HepG2 (cell line): ENCODE data around the gene COL9A2. TPM values are rescaled to one million over a fixed set of nuclear protein-coding genes. Genes with fewer than 3 reads are reported as not detected.
A peak's percentile ranks its signal among the peaks of the same experiment; 100 is the strongest.

Experiments used
- ASH2L ChIP-seq: fragments of 300-600, 200-600 bp; sonication (generic); IDR thresholded peaks from 2 replicates; pipeline ENCODE4 v1.7.0; 2017; ENCODE audit warnings: low read depth, mild to moderate bottlenecking, moderate library complexity, mixed read lengths, low read length; ENCODE audit not compliant: insufficient read length
- IKZF1 ChIP-seq: fragments of 450-650 bp; IDR thresholded peaks from 2 replicates; pipeline ENCODE4 v1.7.1; 2016
- MEIS1 ChIP-seq: sonication (generic); formaldehyde crosslinking; IDR thresholded peaks from 2 replicates; pipeline ENCODE4 v1.9.0; 2021; ENCODE audit warnings: mild to moderate bottlenecking, missing genetic modification reagents, moderate library complexity, borderline replicate concordance
- MIXL1 ChIP-seq: IDR thresholded peaks from 2 replicates; pipeline ENCODE4 v1.6.1; 2016
- NRL ChIP-seq: sonication (generic); formaldehyde crosslinking; IDR thresholded peaks from 2 replicates; pipeline ENCODE4 v1.5.0; 2020; ENCODE audit warnings: missing genetic modification reagents, mild to moderate bottlenecking, moderate library complexity, borderline replicate concordance
- SETDB1 ChIP-seq: sonication (generic); formaldehyde crosslinking; IDR thresholded peaks from 2 replicates; pipeline ENCODE4 v1.5.1; 2020; ENCODE audit warnings: missing genetic modification reagents, mild to moderate bottlenecking, borderline replicate concordance
- SRY ChIP-seq: sonication (generic); formaldehyde crosslinking; IDR thresholded peaks from 2 replicates; pipeline ENCODE4 v1.8.0; 2022; ENCODE audit warnings: mild to moderate bottlenecking, missing genetic modification reagents
- TCF12 ChIP-seq, 2 experiments: fragments of 450-650 bp in 1 of 2; sonication (generic) in 1 of 2; formaldehyde crosslinking in 1 of 2; IDR thresholded peaks; 2 replicates each; pipeline versions ENCODE4 v1.6.1 to v1.8.0; 2017 to 2022; ENCODE audit warnings: antibody characterized with exemption in 1 of 2, mild to moderate bottlenecking in 1 of 2, missing genetic modification reagents in 1 of 2, moderate library complexity in 1 of 2
- ZBTB20 ChIP-seq: sonication (generic); formaldehyde crosslinking; IDR thresholded peaks from 2 replicates; pipeline ENCODE4 v1.8.1; 2023; ENCODE audit warnings: missing genetic modification reagents, low read depth, mild to moderate bottlenecking, borderline replicate concordance
- ZBTB7A ChIP-seq: sonication (generic); formaldehyde crosslinking; IDR thresholded peaks from 2 replicates; pipeline ENCODE4 v1.8.0; 2022; ENCODE audit warnings: mild to moderate bottlenecking, missing genetic modification reagents
- ZNF230 ChIP-seq: sonication (generic); formaldehyde crosslinking; IDR thresholded peaks from 2 replicates; pipeline ENCODE4 v1.4.0; 2020; ENCODE audit warnings: mild to moderate bottlenecking, missing genetic modification reagents
- ZNF30 ChIP-seq: sonication (generic); formaldehyde crosslinking; IDR thresholded peaks from 2 replicates; pipeline ENCODE4 v1.5.0; 2020; ENCODE audit warnings: mild to moderate bottlenecking, missing genetic modification reagents
- ZNF589 ChIP-seq: sonication (generic); formaldehyde crosslinking; conservative IDR thresholded peaks from 2 replicates; pipeline ENCODE4 v1.8.0; 2022; ENCODE audit warnings: mild to moderate bottlenecking, moderate library complexity, missing genetic modification reagents
- ZNF652 ChIP-seq: IDR thresholded peaks from 2 replicates; pipeline ENCODE4 v1.6.1; 2016; ENCODE audit warnings: low read depth, borderline replicate concordance
- ZNF790 ChIP-seq: sonication (generic); formaldehyde crosslinking; IDR thresholded peaks from 2 replicates; pipeline ENCODE4 v1.8.0; 2022; ENCODE audit warnings: missing genetic modification reagents, mild to moderate bottlenecking, borderline replicate concordance
- polyA plus RNA-seq, 8 experiments: library from polyadenylated mRNA; depleted of rRNA in 3 of 8; stranded (reverse) in 7 of 8; unstranded in 1 of 8; fragments of >200 nt; fragmentation: Illumina TruSeq in 4 of 8; extraction: Trizol in 4 of 8; gene quantifications; 2 replicates each; pipeline versions ENCODE4 v1.2.1 to v1.2.3, GENCODE V29; 2011 to 2016; ENCODE audit warnings: low read depth in 4 of 8, missing spikeins in 1 of 8, mixed read lengths in 1 of 8; ENCODE audit not compliant: insufficient read depth in 1 of 8
- total RNA-seq, 5 experiments: library from RNA; depleted of rRNA; stranded (reverse); fragments of >200 nt; fragmentation: Illumina TruSeq; extraction: Trizol; gene quantifications; 2 replicates each; pipeline ENCODE4 v1.2.3, GENCODE V29; 2016; ENCODE audit warnings: low read depth in 1 of 5
- TF ChIP-seq, protein P1 (sequence below): sonication (generic); IDR thresholded peaks from 2 replicates; pipeline ENCODE4 v1.6.1; 2016; ENCODE audit warnings: low read depth, borderline replicate concordance
- TF ChIP-seq, protein P2 (sequence below): sonication (generic); formaldehyde crosslinking; IDR thresholded peaks from 2 replicates; pipeline ENCODE4 v1.8.0; 2023; ENCODE audit warnings: mild to moderate bottlenecking, missing genetic modification reagents
- TF ChIP-seq, protein P3 (sequence below): sonication (generic); formaldehyde crosslinking; IDR thresholded peaks from 2 replicates; pipeline ENCODE4 v1.4.0; 2020; ENCODE audit warnings: missing genetic modification reagents
- TF ChIP-seq, protein P4 (sequence below): sonication (generic); formaldehyde crosslinking; IDR thresholded peaks from 2 replicates; pipeline ENCODE4 v1.5.0; 2020; ENCODE audit warnings: mild to moderate bottlenecking, missing genetic modification reagents, borderline replicate concordance
- TF ChIP-seq, protein P5 (sequence below): sonication (generic); formaldehyde crosslinking; IDR thresholded peaks from 2 replicates; pipeline ENCODE4 v1.5.0; 2020; ENCODE audit warnings: mild to moderate bottlenecking, missing genetic modification reagents

Gene COL9A2
- total and polyA plus RNA-seq, 2 of the 13 experiments (the other 11 are each of a cell fraction or from before 2014, with no cell fraction given) = 20.2 to 26.9 TPM

DNA sequence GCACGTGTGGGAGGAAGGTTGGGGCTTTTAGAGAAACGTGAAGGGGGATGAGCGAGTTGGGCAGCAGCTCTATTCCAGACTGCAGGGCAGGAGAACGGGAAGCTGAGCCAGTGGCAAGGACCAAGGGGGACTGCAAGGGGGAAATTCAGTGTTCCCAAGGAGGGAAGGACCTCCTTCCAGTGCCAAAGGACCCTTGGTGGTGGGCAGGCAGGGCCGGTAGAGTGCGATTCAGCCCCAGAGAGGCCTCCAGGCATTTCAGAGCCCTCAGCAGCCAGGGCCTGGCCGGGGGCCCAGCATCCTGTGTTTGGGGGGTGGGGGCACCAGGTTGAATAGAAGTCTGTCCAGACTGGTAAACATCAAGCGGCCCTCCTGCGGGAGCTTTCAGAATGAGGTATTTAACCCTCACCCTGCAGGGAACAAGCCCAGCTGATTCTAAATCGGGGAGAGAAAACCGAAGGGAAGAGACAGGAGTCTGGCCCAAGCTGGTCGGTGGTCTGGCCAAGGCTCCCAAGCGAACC, 2.3 kb downstream of the COL9A2 start (continued):
- TF ChIP-seq, protein P1, sequence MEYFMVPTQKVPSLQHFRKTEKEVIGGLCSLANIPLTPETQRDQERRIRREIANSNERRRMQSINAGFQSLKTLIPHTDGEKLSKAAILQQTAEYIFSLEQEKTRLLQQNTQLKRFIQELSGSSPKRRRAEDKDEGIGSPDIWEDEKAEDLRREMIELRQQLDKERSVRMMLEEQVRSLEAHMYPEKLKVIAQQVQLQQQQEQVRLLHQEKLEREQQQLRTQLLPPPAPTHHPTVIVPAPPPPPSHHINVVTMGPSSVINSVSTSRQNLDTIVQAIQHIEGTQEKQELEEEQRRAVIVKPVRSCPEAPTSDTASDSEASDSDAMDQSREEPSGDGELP = 0 out of 2 replicates have a peak, but pooled peaks have one; percentile 55
- TF ChIP-seq IKZF1 = no peak
- TF ChIP-seq MEIS1 (CRISPR knock-in tag) = no peak
- TF ChIP-seq ZNF790 (CRISPR knock-in tag) = 0 out of 2 replicates have a peak, but pooled peaks have one; percentile 17
- 0 out of 2 replicates have a peak, but pooled peaks have one; percentile 8 for TF ChIP-seq NRL (CRISPR knock-in tag)
- TF ChIP-seq SETDB1 (CRISPR knock-in tag) = 0 out of 2 replicates have a peak, but pooled peaks have one; percentile 4
- TF ChIP-seq ZNF589 (CRISPR knock-in tag) = 0 out of 2 replicates have a peak, but pooled peaks have one; percentile 26
- TF ChIP-seq, protein P2, sequence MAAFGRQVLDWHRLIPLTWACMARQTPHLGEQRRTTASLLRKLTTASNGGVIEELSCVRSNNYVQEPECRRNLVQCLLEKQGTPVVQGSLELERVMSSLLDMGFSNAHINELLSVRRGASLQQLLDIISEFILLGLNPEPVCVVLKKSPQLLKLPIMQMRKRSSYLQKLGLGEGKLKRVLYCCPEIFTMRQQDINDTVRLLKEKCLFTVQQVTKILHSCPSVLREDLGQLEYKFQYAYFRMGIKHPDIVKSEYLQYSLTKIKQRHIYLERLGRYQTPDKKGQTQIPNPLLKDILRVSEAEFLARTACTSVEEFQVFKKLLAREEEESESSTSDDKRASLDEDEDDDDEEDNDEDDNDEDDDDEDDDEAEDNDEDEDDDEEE (CRISPR knock-in tag) = 0 out of 2 replicates have a peak, but pooled peaks have one; percentile 37
- TF ChIP-seq SRY (CRISPR knock-in tag) = 0 out of 2 replicates have a peak, but pooled peaks have one; percentile 47
- 0 out of 2 replicates have a peak, but pooled peaks have one; percentile 14 for TF ChIP-seq ZBTB20
- TF ChIP-seq, protein P3, sequence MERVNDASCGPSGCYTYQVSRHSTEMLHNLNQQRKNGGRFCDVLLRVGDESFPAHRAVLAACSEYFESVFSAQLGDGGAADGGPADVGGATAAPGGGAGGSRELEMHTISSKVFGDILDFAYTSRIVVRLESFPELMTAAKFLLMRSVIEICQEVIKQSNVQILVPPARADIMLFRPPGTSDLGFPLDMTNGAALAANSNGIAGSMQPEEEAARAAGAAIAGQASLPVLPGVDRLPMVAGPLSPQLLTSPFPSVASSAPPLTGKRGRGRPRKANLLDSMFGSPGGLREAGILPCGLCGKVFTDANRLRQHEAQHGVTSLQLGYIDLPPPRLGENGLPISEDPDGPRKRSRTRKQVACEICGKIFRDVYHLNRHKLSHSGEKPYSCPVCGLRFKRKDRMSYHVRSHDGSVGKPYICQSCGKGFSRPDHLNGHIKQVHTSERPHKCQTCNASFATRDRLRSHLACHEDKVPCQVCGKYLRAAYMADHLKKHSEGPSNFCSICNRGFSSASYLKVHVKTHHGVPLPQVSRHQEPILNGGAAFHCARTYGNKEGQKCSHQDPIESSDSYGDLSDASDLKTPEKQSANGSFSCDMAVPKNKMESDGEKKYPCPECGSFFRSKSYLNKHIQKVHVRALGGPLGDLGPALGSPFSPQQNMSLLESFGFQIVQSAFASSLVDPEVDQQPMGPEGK (CRISPR knock-in tag) = peak; percentile 78
- no peak for TF ChIP-seq ZNF30 (CRISPR knock-in tag)
- TF ChIP-seq, protein P4, sequence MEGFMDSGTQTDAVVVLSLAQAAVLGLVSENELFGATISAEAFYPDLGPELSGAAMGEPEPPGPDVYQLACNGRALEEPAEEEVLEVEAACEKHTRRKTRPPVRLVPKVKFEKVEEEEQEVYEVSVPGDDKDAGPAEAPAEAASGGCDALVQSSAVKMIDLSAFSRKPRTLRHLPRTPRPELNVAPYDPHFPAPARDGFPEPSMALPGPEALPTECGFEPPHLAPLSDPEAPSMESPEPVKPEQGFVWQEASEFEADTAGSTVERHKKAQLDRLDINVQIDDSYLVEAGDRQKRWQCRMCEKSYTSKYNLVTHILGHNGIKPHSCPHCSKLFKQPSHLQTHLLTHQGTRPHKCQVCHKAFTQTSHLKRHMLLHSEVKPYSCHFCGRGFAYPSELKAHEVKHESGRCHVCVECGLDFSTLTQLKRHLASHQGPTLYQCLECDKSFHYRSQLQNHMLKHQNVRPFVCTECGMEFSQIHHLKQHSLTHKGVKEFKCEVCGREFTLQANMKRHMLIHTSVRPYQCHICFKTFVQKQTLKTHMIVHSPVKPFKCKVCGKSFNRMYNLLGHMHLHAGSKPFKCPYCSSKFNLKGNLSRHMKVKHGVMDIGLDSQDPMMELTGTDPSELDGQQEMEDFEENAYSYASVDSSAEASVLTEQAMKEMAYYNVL (CRISPR knock-in tag) = peak; percentile 45; the same call in 1 of the 2 replicates
- TF ChIP-seq TCF12 (IDR thresholded peaks at IDR 0.05) = no peak
- TF ChIP-seq TCF12 (CRISPR knock-in tag; IDR thresholded peaks at IDR 0.05) = peak; percentile 16; the same call in 1 of the 2 replicates
- 0 out of 2 replicates have a peak, but pooled peaks have one; percentile 73 for TF ChIP-seq ZNF230 (CRISPR knock-in tag)
- 0 out of 2 replicates have a peak, but pooled peaks have one; percentile 21 for TF ChIP-seq ZBTB7A (CRISPR knock-in tag)
- no peak for TF ChIP-seq MIXL1 (CRISPR knock-in tag)
- TF ChIP-seq, protein P5, sequence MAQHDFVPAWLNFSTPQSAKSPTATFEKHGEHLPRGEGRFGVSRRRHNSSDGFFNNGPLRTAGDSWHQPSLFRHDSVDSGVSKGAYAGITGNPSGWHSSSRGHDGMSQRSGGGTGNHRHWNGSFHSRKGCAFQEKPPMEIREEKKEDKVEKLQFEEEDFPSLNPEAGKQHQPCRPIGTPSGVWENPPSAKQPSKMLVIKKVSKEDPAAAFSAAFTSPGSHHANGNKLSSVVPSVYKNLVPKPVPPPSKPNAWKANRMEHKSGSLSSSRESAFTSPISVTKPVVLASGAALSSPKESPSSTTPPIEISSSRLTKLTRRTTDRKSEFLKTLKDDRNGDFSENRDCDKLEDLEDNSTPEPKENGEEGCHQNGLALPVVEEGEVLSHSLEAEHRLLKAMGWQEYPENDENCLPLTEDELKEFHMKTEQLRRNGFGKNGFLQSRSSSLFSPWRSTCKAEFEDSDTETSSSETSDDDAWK (CRISPR knock-in tag) = no peak
- peak; percentile 7 for TF ChIP-seq ASH2L
- peak; percentile 69 for TF ChIP-seq ZNF652 (CRISPR knock-in tag)
